Upper lobe of left lung (tissue), 4 donors: ENCODE measurements around the gene LARGE1.

ENCODE experiments used
- EP300 ChIP-seq, 4 donors: sonication (generic); formaldehyde crosslinking; IDR thresholded peaks; one replicate each; pipeline ENCODE4 v1.5.1; 2017; ENCODE audit warnings: antibody characterized with exemption in 4 of 4, control low read depth in 2 of 4
- POLR2A ChIP-seq, 4 donors: fragments of 450-650 bp; IDR thresholded peaks; one replicate each; pipeline ENCODE4 v1.5.1; 2016 to 2017; ENCODE audit warnings: antibody characterized with exemption in 4 of 4, mild to moderate bottlenecking in 2 of 4
- POLR2AphosphoS5 ChIP-seq, 2 donors: sonication (generic); formaldehyde crosslinking; IDR thresholded peaks; one replicate each; pipeline ENCODE4 v1.5.1; 2017; ENCODE audit warnings: antibody characterized with exemption in 2 of 2
- TF ChIP-seq, protein P1 (sequence below), 6 experiments: fragments of 450-650 bp in 4 of 6; fragments of 200-600 bp in 2 of 6; sonication (generic) in 2 of 6; IDR thresholded peaks; one replicate each; pipeline ENCODE4 v1.5.1; 2016 to 2019; ENCODE audit warnings: antibody characterized with exemption in 6 of 6

DNA sequence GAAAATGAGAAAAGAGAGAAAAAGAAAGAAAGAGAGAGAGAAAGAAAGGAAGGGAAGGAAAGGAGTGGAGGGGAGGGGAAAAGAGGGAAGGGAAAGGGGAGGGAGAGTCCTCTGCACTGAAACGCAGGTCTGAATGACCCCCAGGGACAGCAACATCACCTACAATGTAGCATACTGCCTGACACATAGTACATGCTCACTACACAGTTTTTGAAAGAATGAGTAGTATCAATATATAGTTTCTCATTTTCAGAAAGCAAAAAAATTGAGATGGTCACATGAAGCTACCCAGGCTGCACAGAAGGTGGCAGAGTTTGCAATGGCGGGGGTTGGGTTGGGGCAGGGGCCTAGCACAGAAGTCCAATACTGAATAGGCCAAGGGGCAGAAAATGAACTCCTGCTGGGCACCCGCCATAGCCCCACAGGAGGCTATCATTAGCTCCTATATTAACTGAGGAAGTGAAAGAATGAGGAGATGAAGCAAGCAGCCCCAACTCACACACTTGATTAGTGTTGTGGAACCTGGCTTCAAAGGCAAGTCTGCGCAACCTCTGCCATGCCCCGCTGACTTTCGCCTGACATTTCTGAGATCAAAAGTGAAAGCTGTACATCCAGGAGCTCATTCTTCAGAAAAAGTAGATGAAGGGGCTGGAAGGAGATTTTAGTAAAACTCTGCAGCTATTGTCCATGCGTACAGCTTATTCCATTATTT is 620.9 kb downstream of the LARGE1 start:
- TF ChIP-seq POLR2A (IDR thresholded peaks at IDR 0.05) (no peak), EP300 (IDR thresholded peaks at IDR 0.05) (no peak), POLR2AphosphoS5 (IDR thresholded peaks at IDR 0.05) (no peak)
- TF ChIP-seq, protein P1, sequence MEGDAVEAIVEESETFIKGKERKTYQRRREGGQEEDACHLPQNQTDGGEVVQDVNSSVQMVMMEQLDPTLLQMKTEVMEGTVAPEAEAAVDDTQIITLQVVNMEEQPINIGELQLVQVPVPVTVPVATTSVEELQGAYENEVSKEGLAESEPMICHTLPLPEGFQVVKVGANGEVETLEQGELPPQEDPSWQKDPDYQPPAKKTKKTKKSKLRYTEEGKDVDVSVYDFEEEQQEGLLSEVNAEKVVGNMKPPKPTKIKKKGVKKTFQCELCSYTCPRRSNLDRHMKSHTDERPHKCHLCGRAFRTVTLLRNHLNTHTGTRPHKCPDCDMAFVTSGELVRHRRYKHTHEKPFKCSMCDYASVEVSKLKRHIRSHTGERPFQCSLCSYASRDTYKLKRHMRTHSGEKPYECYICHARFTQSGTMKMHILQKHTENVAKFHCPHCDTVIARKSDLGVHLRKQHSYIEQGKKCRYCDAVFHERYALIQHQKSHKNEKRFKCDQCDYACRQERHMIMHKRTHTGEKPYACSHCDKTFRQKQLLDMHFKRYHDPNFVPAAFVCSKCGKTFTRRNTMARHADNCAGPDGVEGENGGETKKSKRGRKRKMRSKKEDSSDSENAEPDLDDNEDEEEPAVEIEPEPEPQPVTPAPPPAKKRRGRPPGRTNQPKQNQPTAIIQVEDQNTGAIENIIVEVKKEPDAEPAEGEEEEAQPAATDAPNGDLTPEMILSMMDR (IDR thresholded peaks at IDR 0.05), result no peak
